ENCODE measurements around the gene KIAA1958. TPM values are rescaled to one million over a fixed set of nuclear protein-coding genes. Genes with fewer than 3 reads are reported as not detected.

KIAA1958 gene
- total RNA-seq, 1 donor from 2014 or later, result 2.0 TPM

DNA sequence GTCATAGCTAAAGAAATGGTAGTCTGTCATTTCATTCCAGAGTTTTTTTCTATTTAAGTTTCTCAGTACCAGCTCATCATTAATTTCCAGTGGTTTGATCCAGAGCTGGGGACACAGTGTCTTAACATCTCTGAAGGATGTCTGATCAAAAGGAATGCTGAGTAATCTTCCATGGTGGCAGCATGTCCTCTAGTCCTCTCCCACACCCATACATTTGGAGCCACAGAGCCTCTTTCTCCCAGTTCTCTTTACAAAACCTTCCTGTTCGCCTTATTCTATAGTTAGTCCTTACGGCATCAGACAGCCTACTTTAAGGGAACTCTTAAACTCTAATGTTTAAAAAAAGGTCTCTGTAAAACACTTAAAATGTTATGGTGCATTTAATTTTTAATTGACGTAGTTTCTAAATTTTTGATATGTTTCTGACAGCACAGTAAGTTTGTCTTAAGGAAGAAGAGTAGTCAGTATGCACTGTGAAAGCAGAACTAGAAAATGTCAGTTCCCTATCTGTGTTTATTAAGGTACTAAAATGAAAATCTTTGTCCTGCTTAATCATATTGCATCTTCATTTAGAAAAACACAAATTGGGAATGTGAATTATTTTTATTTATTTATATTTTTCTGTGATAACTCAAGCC is 134.5 kb downstream of the KIAA1958 start:
- H3K36me3 ChIP-seq, result no peaks in the 10 kb centered on the region
- DNase-seq (ENCODE audit: low spot score in 2 of 2), result no peak
- H3K27ac ChIP-seq, result no peak overlapping the region
- H3K27me3 ChIP-seq, result no peaks in the 10 kb centered on the region
- H3K9me3 ChIP-seq, result no peaks in the 10 kb centered on the region
- H3K4me1 ChIP-seq, result no peaks in the 10 kb centered on the region
- intact Hi-C loops (cut with DNase I), result no loop called here
- TF ChIP-seq, protein P1, sequence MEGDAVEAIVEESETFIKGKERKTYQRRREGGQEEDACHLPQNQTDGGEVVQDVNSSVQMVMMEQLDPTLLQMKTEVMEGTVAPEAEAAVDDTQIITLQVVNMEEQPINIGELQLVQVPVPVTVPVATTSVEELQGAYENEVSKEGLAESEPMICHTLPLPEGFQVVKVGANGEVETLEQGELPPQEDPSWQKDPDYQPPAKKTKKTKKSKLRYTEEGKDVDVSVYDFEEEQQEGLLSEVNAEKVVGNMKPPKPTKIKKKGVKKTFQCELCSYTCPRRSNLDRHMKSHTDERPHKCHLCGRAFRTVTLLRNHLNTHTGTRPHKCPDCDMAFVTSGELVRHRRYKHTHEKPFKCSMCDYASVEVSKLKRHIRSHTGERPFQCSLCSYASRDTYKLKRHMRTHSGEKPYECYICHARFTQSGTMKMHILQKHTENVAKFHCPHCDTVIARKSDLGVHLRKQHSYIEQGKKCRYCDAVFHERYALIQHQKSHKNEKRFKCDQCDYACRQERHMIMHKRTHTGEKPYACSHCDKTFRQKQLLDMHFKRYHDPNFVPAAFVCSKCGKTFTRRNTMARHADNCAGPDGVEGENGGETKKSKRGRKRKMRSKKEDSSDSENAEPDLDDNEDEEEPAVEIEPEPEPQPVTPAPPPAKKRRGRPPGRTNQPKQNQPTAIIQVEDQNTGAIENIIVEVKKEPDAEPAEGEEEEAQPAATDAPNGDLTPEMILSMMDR (IDR thresholded peaks at IDR 0.05), result no peak
- no peak overlapping the region for H3K4me3 ChIP-seq

DNA sequence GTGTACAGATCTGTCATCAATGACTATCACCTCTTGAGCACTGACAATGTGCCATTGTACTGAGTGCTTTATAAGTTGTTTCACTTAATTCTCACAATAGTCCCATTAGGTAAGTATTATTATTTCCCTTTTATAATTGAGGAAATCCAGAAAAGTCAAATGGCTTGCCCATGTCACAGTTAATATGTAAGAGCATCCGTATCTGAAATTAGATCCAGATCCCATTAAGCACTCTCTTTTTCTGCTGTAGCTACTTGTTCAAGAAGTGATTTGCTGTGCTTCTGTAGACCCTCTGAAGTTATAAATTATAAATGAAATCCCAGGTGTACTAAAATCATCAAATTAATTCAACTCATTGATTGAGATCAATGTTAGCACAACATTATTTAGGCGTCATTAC is 136.6 kb downstream of the KIAA1958 start:
- intact Hi-C loops (cut with DNase I), result no loop called here
- Histone ChIP-seq H3K36me3 (no peaks in the 10 kb centered on the region), H3K4me1 (no peaks in the 10 kb centered on the region), H3K4me3 (no peak overlapping the region), H3K27ac (no peak overlapping the region), H3K27me3 (no peaks in the 10 kb centered on the region), H3K9me3 (no peaks in the 10 kb centered on the region)
- no peak for DNase-seq (ENCODE audit: low spot score in 2 of 2)
- TF ChIP-seq, protein P1 (IDR thresholded peaks at IDR 0.05), result no peak

DNA sequence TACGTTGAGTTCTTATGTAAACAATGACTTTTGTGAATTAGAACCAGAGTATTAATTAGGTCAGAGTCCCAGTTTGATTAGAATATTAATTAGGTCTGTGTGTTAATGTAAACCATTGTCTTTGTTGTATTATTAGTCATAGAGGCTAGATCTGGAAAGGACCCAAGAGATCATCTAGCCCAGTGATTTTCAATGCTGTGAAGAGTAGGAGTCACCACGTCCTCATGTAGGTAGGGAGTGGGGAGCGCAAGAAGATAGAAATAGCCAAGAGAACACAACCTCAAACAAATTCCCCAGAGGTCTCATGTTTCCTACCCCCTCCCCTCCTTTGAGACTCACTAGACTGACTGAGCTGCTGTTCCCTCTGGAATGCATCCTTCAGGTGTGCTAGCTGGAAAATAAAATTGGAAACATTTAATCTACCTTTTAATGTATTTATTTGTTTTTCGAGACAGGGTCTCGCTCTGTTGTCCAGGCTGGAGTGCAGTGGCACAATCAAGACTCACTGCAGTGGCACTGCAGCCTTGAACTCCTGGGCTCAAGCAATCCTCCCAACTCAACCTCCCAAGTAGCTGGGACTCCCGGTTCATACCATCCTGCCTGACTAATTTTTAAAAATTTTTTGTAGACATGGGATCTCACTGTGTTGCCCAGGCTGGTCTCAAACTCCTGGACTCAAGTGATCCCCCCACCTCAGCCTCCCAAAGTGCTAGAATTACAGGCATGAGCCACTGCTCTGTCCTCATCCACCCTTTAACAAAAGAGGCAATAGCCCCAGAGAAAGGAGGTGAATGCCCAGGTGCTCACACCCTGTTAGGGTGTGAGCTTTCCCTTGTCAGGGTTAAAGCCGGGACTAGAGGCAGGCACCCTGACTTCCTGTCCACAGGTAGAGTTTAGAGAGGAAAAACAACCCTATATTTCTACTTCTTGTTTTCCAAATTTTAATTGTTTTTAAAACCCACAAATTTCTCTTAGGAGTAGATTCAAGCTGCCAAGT is 138.4 kb downstream of the KIAA1958 start:
- H3K27me3 ChIP-seq, result no peaks in the 10 kb centered on the region
- TF ChIP-seq, protein P1 (IDR thresholded peaks at IDR 0.05), result no peak
- no peaks in the 10 kb centered on the region for H3K36me3 ChIP-seq
- no peaks in the 10 kb centered on the region for H3K4me1 ChIP-seq
- H3K27ac ChIP-seq, result no peak overlapping the region
- no peak for DNase-seq (ENCODE audit: low spot score in 2 of 2)
- no peaks in the 10 kb centered on the region for H3K9me3 ChIP-seq
- intact Hi-C loops (cut with DNase I), result no loop called here
- no peak overlapping the region for H3K4me3 ChIP-seq

DNA sequence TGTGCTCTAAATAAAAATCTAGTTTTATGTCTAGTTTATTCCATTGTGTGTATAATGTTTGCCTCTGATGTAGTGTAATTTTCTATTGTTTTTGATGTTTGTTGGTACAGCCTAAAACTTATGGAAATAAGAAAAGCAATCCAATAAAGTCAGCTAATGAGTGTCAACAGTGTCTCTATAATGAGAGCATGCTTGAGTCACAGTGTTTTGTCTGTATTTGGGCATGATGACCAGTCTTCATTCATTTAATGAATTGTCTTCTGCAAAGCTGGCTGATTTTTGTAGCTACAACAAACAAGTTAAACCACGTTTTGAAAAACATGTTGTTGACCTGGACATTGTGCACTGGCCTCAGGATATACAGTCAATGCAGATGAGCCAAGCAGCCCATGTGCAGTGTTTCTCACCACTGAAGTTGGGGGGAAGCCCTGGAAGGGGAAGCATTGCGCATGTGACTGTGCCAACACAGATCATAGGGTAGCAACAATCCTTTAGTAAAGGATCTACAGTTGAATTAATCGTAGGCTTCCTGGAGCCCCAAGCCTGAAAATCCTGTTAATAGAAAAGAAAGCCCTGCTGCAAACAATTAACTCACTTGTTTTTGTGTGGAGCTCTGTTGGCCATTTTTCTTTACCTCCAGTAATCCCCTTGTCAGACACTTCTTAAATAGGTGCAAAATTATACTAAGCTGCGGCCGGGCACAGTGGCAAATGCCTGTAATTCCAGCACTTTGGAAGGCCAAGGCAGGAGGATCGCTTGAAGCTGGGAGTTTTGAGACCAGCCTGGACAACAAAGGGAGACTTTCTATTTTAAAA is 143.3 kb downstream of the KIAA1958 start:
- H3K27me3 ChIP-seq, result no peaks in the 10 kb centered on the region
- no peak overlapping the region for H3K4me3 ChIP-seq
- no peak overlapping the region for H3K27ac ChIP-seq
- H3K4me1 ChIP-seq, result no peaks in the 10 kb centered on the region
- H3K9me3 ChIP-seq, result no peaks in the 10 kb centered on the region
- intact Hi-C loops (cut with DNase I), result no loop called here
- DNase-seq (ENCODE audit: low spot score in 2 of 2), result no peak
- H3K36me3 ChIP-seq, result no peaks in the 10 kb centered on the region
- TF ChIP-seq, protein P1 (IDR thresholded peaks at IDR 0.05), result no peak

DNA sequence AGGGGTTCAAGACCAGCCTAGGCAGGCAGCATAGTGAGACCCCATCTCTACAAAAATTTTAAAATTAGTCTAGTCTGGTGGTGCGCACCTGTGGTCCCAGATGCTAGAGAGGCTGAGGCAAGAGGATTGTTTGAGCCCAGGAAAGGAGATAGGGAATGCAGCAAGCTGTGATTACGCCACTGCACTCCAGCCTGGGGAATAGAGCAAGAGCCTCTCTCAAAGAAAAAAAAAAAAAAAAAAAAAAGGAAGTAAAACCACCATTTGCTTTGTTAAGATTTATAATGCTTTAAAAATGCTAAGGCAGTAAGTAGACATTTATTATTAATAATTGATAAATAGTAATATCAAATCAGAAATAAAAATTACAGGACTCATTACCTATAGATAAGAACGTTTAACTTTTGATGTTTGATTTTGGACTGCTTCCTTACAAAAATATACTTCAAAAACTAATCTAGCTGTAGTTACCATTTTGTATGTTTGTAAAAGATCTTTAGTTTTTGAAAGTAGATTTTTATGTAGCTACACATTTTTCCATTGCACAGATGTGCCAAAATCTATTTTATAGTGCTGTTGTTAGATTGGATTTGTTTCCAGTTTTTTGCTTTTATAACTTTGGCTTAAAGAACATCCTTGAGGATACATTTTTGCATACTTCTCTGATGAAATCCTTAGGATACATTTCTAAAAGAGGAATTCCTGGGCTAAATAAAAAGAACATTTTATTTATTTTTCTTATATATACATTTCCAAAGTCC is 144.9 kb downstream of the KIAA1958 start:
- Histone ChIP-seq H3K4me1 (no peaks in the 10 kb centered on the region), H3K27me3 (no peaks in the 10 kb centered on the region)

More for the DNA sequence above, 144.9 kb downstream of the KIAA1958 start:
- Histone ChIP-seq H3K36me3 (no peaks in the 10 kb centered on the region), H3K9me3 (no peaks in the 10 kb centered on the region), H3K27ac (no peak overlapping the region), H3K4me3 (no peak overlapping the region)
- TF ChIP-seq, protein P1 (IDR thresholded peaks at IDR 0.05), result no peak
- DNase-seq (ENCODE audit: low spot score in 2 of 2), result no peak
- intact Hi-C loops (cut with DNase I), result no loop called here

All from ascending aorta (tissue), 2 donors.